HepG2 (cell line): ENCODE results near the gene USP38. TPM values are rescaled to one million over a fixed set of nuclear protein-coding genes. Genes with fewer than 3 reads are reported as not detected.

Experiments
- FOXO1 ChIP-seq: sonication (generic); formaldehyde crosslinking; IDR thresholded peaks from 2 replicates; pipeline ENCODE4 v1.4.0; 2020; ENCODE audit warnings: missing genetic modification reagents
- GMEB1 ChIP-seq: sonication (generic); formaldehyde crosslinking; IDR thresholded peaks from 2 replicates; pipeline ENCODE4 v1.5.1; 2020; ENCODE audit warnings: missing genetic modification reagents, mild to moderate bottlenecking, borderline replicate concordance
- GMEB2 ChIP-seq: IDR thresholded peaks from 2 replicates; pipeline ENCODE4 v1.6.1; 2016; ENCODE audit warnings: missing biosample characterization, missing genetic modification reagents, low read depth
- GTF3A ChIP-seq: sonication (generic); formaldehyde crosslinking; conservative IDR thresholded peaks from 2 replicates; pipeline ENCODE4 v1.4.0; 2020; ENCODE audit warnings: mild to moderate bottlenecking, missing genetic modification reagents
- HDAC2 ChIP-seq: sonication (generic); formaldehyde crosslinking; IDR thresholded peaks from 2 replicates; pipeline ENCODE4 v1.4.0; 2020; ENCODE audit warnings: missing genetic modification reagents
- IRF2 ChIP-seq: IDR thresholded peaks from 2 replicates; pipeline ENCODE4 v1.6.1; 2018; ENCODE audit warnings: missing genetic modification reagents, missing compliant biosample characterization
- PREB ChIP-seq: sonication (generic); formaldehyde crosslinking; IDR thresholded peaks from 2 replicates; pipeline ENCODE4 v1.4.0; 2020; ENCODE audit warnings: missing genetic modification reagents
- RBFOX2 ChIP-seq: fragments of 200-400 bp; formaldehyde crosslinking; IDR thresholded peaks from 2 replicates; pipeline ENCODE4 v1.6.1; 2017; ENCODE audit warnings: low read depth, mild to moderate bottlenecking, low read length
- RXRB ChIP-seq: IDR thresholded peaks from 2 replicates; pipeline ENCODE4 v1.6.1; 2016; ENCODE audit warnings: borderline replicate concordance, missing genetic modification reagents, missing compliant biosample characterization
- SP1 ChIP-seq, 2 experiments: fragments of 450-650 bp in 1 of 2; sonication (generic) in 1 of 2; formaldehyde crosslinking in 1 of 2; IDR thresholded peaks; 2 replicates each; pipeline versions ENCODE4 v1.4.0 to v1.6.1; 2016 to 2020; ENCODE audit warnings: missing genetic modification reagents in 1 of 2
- SRF ChIP-seq: IDR thresholded peaks from 2 replicates; pipeline ENCODE4 v1.6.1; 2011; ENCODE audit warnings: mild to moderate bottlenecking, low read depth, low read length, moderate library complexity
- TEAD3 ChIP-seq: optimal IDR thresholded peaks from 2 replicates; pipeline ENCODE3; 2016; ENCODE audit warnings: borderline replicate concordance
- ZBTB2 ChIP-seq: sonication (generic); formaldehyde crosslinking; IDR thresholded peaks from 2 replicates; pipeline ENCODE4 v1.8.0; 2022; ENCODE audit warnings: low read depth, missing genetic modification reagents
- ZBTB42 ChIP-seq: sonication (generic); formaldehyde crosslinking; IDR thresholded peaks from 2 replicates; pipeline ENCODE4 v1.5.0; 2020; ENCODE audit warnings: mild to moderate bottlenecking, missing genetic modification reagents
- ZMYM4 ChIP-seq: sonication (generic); formaldehyde crosslinking; IDR thresholded peaks from 2 replicates; pipeline ENCODE4 v1.8.1; 2023; ENCODE audit warnings: mild to moderate bottlenecking, missing genetic modification reagents
- ZNF383 ChIP-seq: sonication (generic); formaldehyde crosslinking; IDR thresholded peaks from 2 replicates; pipeline ENCODE4 v1.4.0; 2020; ENCODE audit warnings: missing genetic modification reagents, mild to moderate bottlenecking, borderline replicate concordance
- polyA plus RNA-seq, 8 experiments: library from polyadenylated mRNA; depleted of rRNA in 3 of 8; stranded (reverse) in 7 of 8; unstranded in 1 of 8; fragments of >200 nt; fragmentation: Illumina TruSeq in 4 of 8; extraction: Trizol in 4 of 8; gene quantifications; 2 replicates each; pipeline versions ENCODE4 v1.2.1 to v1.2.3, GENCODE V29; 2011 to 2016; ENCODE audit warnings: low read depth in 4 of 8, missing spikeins in 1 of 8, mixed read lengths in 1 of 8; ENCODE audit not compliant: insufficient read depth in 1 of 8
- total RNA-seq, 5 experiments: library from RNA; depleted of rRNA; stranded (reverse); fragments of >200 nt; fragmentation: Illumina TruSeq; extraction: Trizol; gene quantifications; 2 replicates each; pipeline ENCODE4 v1.2.3, GENCODE V29; 2016; ENCODE audit warnings: low read depth in 1 of 5
- TF ChIP-seq, protein P1 (sequence below): fragments of 450-650 bp; IDR thresholded peaks from 2 replicates; pipeline ENCODE4 v1.6.1; 2017
- TF ChIP-seq, protein P2 (sequence below): sonication (generic); formaldehyde crosslinking; IDR thresholded peaks from 2 replicates; pipeline ENCODE4 v1.4.0; 2020; ENCODE audit warnings: mild to moderate bottlenecking, missing genetic modification reagents
- TF ChIP-seq, protein P3 (sequence below): sonication (generic); formaldehyde crosslinking; IDR thresholded peaks from 2 replicates; pipeline ENCODE4 v1.4.0; 2020; ENCODE audit warnings: missing genetic modification reagents

The USP38 gene
- total and polyA plus RNA-seq, 2 of the 13 experiments (the other 11 are each of a cell fraction or from before 2014, with no cell fraction given) = 4.5 to 11.8 TPM

- TF ChIP-seq FOXO1 (CRISPR knock-in tag) = no peak; the same call in 1 of the 2 replicates
- TF ChIP-seq HDAC2 (CRISPR knock-in tag) = 0 out of 2 replicates have a peak, but pooled peaks have one; percentile 32
- peak; percentile 71 for TF ChIP-seq ZMYM4
- TF ChIP-seq ZBTB2 (CRISPR knock-in tag) = no peak
- 0 out of 2 replicates have a peak, but pooled peaks have one; percentile 28 for TF ChIP-seq GMEB2
- TF ChIP-seq, protein P1, sequence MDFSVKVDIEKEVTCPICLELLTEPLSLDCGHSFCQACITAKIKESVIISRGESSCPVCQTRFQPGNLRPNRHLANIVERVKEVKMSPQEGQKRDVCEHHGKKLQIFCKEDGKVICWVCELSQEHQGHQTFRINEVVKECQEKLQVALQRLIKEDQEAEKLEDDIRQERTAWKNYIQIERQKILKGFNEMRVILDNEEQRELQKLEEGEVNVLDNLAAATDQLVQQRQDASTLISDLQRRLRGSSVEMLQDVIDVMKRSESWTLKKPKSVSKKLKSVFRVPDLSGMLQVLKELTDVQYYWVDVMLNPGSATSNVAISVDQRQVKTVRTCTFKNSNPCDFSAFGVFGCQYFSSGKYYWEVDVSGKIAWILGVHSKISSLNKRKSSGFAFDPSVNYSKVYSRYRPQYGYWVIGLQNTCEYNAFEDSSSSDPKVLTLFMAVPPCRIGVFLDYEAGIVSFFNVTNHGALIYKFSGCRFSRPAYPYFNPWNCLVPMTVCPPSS = no peak
- TF ChIP-seq, protein P2, sequence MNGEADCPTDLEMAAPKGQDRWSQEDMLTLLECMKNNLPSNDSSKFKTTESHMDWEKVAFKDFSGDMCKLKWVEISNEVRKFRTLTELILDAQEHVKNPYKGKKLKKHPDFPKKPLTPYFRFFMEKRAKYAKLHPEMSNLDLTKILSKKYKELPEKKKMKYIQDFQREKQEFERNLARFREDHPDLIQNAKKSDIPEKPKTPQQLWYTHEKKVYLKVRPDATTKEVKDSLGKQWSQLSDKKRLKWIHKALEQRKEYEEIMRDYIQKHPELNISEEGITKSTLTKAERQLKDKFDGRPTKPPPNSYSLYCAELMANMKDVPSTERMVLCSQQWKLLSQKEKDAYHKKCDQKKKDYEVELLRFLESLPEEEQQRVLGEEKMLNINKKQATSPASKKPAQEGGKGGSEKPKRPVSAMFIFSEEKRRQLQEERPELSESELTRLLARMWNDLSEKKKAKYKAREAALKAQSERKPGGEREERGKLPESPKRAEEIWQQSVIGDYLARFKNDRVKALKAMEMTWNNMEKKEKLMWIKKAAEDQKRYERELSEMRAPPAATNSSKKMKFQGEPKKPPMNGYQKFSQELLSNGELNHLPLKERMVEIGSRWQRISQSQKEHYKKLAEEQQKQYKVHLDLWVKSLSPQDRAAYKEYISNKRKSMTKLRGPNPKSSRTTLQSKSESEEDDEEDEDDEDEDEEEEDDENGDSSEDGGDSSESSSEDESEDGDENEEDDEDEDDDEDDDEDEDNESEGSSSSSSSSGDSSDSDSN (CRISPR knock-in tag) = peak; percentile 92
- peak; percentile 80 for TF ChIP-seq RBFOX2
- TF ChIP-seq IRF2 (CRISPR knock-in tag) = 0 out of 2 replicates have a peak, but pooled peaks have one; percentile 8
- no peak for TF ChIP-seq SRF
- no peak for TF ChIP-seq ZNF383
- TF ChIP-seq GTF3A = no peak
- no peak; the same call in 1 of the 2 replicates for TF ChIP-seq RXRB (CRISPR knock-in tag)
- no peak for TF ChIP-seq SP1 (IDR thresholded peaks at IDR 0.05)
- TF ChIP-seq SP1 (CRISPR knock-in tag; IDR thresholded peaks at IDR 0.05) = 0 out of 2 replicates have a peak, but pooled peaks have one; percentile 38
- TF ChIP-seq TEAD3 = no peak
- TF ChIP-seq GMEB1 = peak; percentile 43; the same call in 1 of the 2 replicates
- TF ChIP-seq PREB = 0 out of 2 replicates have a peak, but pooled peaks have one; percentile 75
- TF ChIP-seq, protein P3, sequence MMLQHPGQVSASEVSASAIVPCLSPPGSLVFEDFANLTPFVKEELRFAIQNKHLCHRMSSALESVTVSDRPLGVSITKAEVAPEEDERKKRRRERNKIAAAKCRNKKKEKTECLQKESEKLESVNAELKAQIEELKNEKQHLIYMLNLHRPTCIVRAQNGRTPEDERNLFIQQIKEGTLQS (CRISPR knock-in tag) = peak; percentile 64
- no peak for TF ChIP-seq ZBTB42 (CRISPR knock-in tag)
Observed at GRCh38 chr4:143184503-143185252, at the start of gene USP38 (continued).
